Panc1 (cell line): ENCODE results near the gene GABRG3.

Experiments
- POLR2AphosphoS5 ChIP-seq: IDR thresholded peaks from 2 replicates; pipeline ENCODE4 v1.6.1; 2012; ENCODE audit warnings: mild to moderate bottlenecking, low read depth, low read length, moderate library complexity
- SIN3A ChIP-seq: IDR thresholded peaks from 2 replicates; pipeline ENCODE4 v1.6.1; 2012; ENCODE audit warnings: low read depth, mild to moderate bottlenecking, low read length, moderate library complexity, borderline replicate concordance; ENCODE audit not compliant: insufficient read depth
- TF ChIP-seq, protein P1 (sequence below): fragments of 450-650 bp; IDR thresholded peaks from 2 replicates; pipeline ENCODE4 v1.5.1; 2017; ENCODE audit warnings: mild to moderate bottlenecking
- TF ChIP-seq, protein P2 (sequence below), 2 experiments: IDR thresholded peaks; 2 replicates each; pipeline ENCODE4 v1.6.1; 2011 to 2012; ENCODE audit warnings: low read depth in 2 of 2, control low read depth in 1 of 2, low read length in 1 of 2, mild to moderate bottlenecking in 1 of 2, moderate library complexity in 1 of 2; ENCODE audit not compliant: insufficient read depth in 1 of 2

DNA sequence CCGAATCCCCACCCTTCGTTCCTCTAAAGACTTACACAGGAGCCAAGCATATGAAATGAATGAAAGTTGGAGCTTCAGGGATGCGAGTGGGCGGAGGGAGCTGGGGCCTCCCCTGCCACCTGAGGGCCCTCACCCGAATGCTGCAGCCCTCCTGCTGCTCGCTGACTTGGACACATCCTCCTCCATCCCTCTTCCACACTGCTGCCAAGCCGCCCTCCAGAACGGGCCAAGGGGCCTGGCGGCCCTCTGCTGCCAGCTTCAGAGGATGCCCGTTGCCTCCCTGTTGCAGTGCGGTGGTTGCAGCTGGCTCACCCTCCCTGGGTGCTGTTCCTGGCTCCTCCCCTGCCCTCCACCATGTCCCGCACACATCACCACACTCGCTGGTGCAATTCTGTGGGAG lies 71.2 kb downstream of the GABRG3 start:
- TF ChIP-seq, protein P1, sequence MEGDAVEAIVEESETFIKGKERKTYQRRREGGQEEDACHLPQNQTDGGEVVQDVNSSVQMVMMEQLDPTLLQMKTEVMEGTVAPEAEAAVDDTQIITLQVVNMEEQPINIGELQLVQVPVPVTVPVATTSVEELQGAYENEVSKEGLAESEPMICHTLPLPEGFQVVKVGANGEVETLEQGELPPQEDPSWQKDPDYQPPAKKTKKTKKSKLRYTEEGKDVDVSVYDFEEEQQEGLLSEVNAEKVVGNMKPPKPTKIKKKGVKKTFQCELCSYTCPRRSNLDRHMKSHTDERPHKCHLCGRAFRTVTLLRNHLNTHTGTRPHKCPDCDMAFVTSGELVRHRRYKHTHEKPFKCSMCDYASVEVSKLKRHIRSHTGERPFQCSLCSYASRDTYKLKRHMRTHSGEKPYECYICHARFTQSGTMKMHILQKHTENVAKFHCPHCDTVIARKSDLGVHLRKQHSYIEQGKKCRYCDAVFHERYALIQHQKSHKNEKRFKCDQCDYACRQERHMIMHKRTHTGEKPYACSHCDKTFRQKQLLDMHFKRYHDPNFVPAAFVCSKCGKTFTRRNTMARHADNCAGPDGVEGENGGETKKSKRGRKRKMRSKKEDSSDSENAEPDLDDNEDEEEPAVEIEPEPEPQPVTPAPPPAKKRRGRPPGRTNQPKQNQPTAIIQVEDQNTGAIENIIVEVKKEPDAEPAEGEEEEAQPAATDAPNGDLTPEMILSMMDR, result no peak
- TF ChIP-seq SIN3A (no peak), POLR2AphosphoS5 (no peak)
- TF ChIP-seq, protein P2, sequence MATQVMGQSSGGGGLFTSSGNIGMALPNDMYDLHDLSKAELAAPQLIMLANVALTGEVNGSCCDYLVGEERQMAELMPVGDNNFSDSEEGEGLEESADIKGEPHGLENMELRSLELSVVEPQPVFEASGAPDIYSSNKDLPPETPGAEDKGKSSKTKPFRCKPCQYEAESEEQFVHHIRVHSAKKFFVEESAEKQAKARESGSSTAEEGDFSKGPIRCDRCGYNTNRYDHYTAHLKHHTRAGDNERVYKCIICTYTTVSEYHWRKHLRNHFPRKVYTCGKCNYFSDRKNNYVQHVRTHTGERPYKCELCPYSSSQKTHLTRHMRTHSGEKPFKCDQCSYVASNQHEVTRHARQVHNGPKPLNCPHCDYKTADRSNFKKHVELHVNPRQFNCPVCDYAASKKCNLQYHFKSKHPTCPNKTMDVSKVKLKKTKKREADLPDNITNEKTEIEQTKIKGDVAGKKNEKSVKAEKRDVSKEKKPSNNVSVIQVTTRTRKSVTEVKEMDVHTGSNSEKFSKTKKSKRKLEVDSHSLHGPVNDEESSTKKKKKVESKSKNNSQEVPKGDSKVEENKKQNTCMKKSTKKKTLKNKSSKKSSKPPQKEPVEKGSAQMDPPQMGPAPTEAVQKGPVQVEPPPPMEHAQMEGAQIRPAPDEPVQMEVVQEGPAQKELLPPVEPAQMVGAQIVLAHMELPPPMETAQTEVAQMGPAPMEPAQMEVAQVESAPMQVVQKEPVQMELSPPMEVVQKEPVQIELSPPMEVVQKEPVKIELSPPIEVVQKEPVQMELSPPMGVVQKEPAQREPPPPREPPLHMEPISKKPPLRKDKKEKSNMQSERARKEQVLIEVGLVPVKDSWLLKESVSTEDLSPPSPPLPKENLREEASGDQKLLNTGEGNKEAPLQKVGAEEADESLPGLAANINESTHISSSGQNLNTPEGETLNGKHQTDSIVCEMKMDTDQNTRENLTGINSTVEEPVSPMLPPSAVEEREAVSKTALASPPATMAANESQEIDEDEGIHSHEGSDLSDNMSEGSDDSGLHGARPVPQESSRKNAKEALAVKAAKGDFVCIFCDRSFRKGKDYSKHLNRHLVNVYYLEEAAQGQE (IDR thresholded peaks at IDR 0.05; ENCODE audit: insufficient read depth in 1 of 2, low read depth in 2 of 2, low read length in 1 of 2), result no peak
